HCEC 1CT (cell line): Measurements from ENCODE around the gene ZNF830.
A peak's percentile ranks its signal among the peaks of the same experiment; 100 is the strongest.
"Not testable (repeated sequence)": the region's sequence is repeated elsewhere in the genome, so short reads cannot be mapped to it uniquely, and the experiment has no call there.

Experiments used
- DNase-seq: peaks from one replicate; pipeline ENCODE4 v3.0.0-alpha.2; 2017

Gene ZNF830

DNA sequence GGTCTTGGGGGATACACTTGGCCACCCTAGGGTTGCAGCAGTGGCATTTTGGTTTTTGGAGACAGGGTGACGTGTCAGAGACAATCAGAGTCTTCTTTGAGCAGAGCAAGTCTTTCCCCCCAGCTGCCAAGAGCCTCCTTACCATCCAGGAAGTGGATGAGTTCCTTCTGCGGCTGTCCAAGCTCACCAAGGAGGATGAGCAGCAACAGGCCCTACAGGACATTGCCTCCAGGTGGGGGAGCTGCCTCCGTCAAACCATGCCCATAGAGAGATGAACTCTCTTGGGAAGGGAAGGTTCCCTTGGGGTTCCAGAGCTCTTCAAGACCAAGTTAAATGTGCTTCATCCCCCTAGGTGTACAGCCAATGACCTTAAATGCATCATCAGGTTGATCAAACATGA is 30.3 kb downstream of the ZNF830 start:
- no peak for DNase-seq

GRCh38 chr17:34993031-34993430 is 31.7 kb downstream of the ZNF830 start:
- DNase-seq, result no peak

DNA sequence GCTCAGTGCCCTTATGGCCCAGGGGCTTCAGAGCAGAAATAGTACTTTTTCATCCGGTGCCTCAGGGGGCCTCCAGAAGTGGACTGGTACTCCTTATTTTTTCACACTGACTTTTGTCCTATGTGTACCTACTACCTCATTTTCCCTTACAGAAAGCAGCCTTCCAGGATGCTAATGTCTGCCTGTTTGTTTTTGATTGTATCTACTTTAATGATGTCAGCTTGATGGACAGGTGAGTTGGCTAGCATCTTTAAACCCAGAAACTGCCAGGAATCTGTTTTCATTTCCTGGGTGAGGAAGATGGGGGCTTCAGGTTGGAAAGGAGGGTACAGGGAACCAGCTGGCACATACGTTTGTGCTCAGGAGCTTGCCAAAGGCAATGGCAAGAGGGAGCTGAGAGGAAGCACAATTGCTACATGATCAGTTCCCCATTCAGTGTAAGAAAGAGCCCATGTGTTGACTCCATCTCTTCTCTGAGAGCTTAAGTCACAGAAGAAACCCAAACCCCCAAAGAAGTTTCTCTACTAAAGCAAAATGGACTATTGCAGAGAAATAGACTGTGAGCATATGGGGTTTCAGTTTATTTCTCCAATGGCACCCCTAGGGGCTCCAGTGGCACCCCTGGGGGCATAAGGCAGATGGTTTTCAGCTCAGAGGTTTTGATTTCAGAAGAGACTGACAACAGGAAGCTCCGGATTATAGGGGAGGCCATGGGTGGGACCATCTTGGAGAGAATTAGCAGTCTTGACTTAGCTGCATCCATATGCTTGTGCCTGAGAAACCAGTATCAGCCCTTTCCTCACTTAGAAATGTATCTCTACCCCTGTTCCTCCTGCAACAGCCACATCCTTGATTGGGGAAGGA is 35.3 kb downstream of the ZNF830 start:
- DNase-seq, result no peak

- DNase-seq, result no peak
Observed at GRCh38 chr17:34997355-34997862, 36.1 kb downstream of the ZNF830 start.

DNA sequence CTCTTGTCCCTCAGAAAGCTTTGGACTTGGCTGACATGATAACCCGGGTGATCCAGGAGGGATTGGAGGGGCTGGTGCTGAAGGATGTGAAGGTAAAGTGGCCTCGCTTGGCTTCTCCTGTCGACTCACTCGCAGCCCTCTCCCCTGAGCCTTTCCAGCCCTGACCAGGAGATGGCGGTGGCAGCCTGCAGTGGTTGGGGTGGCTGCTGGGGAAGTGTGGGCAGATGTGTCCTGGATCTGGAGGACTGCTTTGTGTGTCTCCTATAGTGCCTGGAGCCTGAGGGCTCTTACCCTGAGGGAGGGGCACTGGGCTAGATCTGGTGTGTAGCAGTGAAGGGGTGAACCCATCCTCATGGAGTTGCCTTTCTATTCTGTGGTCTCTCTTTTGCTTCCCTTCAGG is 36.9 kb downstream of the ZNF830 start:
- peak; percentile 50 for DNase-seq

- no peak for DNase-seq
Observed at GRCh38 chr17:34999456-34999855, 38.1 kb downstream of the ZNF830 start.

DNA sequence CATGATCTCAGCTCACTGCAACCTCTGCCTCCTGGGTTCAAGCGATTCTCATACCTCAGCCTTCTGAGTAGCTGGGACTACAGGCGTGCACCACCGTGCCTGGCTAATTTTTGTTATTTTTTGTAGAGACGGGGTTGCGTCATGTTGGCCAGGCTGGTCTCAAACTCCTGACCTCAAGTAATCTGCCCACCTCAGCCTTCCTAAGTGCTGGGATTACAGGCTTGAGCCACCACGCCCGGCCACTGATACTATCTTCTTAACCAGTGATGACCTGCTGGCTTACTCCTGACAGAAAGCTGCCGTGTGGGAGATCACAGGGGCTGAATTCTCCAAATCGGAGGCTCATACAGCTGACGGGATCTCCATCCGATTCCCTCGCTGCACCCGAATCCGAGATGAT is 39.6 kb downstream of the ZNF830 start:
- not testable (repeated sequence) for DNase-seq

- DNase-seq, result no peak
Observed at GRCh38 chr17:35001549-35001948, 40.2 kb downstream of the ZNF830 start.

DNA sequence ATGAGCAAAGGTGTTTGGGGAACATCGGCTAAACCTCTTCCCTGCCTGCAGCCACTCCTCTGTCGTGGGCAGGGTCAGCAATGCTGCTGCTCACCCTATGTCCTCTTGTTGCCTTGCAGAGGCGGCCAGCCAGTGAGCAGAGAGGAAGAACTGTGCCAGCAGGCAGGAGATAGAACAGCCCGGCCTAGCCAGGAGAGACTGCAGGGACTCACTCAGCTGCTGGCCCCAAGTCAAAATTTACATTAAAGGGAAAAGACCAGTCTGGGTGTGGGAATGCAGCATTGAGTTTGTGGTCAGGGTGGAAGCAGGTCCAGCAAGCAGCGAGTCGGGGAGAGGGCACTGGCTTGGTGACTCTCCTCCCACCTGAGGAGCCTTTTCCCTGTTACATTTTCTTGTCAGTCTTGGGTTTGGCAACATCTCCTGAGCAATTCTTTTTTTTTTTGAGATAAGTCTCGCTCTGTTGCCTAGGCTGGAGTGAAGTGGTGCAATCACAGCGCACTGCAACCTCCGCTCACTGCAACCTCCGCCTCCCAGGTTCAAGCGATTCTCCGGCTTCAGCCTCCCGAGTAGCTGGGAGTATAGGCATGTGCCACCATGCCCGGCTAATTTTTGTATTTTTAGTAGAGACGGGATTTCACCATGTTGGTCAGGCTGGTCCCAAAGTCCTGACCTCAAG is 41.7 kb downstream of the ZNF830 start:
- DNase-seq, result no peak

- DNase-seq, result no peak
Observed at GRCh38 chr17:35003778-35004177, 42.4 kb downstream of the ZNF830 start.

DNA sequence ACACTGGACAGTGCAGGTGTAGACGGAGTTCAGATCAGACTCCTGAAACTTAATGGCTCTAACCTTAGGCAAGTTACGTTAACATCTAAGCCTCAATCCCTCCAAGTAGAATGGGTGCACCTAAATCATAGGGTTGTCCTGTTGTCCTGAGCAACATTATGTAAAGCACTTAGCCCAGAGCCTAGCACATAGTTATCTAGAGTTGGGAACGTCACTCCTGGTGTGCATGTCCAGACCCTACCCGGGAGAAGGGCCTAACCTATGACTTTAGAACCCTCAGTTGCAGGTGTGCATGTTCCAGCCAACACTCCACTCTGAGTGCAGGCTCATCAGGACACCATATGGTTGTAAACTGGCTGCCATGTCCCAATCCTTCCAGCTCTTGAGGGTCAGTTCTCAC is 45.0 kb downstream of the ZNF830 start:
- DNase-seq, result no peak

DNA sequence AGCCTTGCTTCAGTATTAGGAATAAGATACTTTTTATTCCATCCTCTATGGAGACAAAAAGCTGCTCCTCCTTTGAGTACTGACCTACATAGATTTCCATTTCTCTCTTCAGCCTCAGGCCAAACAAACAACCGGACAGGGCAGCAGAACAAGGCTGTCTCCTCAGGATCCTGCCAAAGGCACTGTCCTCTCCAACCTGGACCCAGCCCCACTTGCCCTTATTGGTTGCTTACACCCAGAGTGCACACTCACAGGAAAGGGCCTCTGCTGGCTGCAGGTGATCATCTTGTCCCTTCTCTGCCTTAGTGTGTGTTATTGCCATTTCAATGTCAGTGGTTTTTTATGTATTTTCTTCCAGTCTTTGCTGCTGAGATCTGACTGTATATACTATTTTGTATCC is 45.6 kb downstream of the ZNF830 start:
- no peak for DNase-seq

- no peak for DNase-seq
Observed at GRCh38 chr17:35010093-35010492, 48.8 kb downstream of the ZNF830 start.

DNA sequence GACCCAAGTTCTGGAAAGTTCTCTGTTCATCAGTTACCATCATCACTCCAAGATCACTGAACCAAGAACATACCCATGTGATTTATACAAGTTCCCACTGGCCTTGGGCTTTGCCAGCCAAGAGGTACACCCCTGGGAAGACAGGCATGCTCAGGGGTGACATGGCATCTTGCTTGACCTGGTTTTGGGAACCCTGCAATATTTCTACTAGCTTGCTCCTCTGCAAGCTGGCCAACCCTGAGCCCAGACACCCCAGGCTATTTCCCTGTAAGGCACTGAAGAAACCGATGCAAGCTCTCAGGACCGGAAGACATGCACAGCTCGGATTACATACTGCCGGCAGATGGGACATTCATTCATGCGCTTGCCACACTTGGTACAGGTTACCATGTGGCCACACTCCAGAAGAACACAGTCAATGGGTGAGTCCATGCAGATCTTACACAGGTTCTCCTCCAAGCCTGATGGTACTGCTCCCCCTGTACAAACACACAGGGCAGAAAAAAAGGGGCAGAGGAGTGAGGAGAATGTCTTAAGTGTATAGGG is 50.4 kb downstream of the ZNF830 start:
- DNase-seq, result no peak
